ENCODE results near the gene TCL1A. TPM values are rescaled to one million over a fixed set of nuclear protein-coding genes. Genes with fewer than 3 reads are reported as not detected.

Gene TCL1A
- total and polyA plus RNA-seq, 4 donors = 0.14 to 17.2 (median 0.68) TPM

DNA sequence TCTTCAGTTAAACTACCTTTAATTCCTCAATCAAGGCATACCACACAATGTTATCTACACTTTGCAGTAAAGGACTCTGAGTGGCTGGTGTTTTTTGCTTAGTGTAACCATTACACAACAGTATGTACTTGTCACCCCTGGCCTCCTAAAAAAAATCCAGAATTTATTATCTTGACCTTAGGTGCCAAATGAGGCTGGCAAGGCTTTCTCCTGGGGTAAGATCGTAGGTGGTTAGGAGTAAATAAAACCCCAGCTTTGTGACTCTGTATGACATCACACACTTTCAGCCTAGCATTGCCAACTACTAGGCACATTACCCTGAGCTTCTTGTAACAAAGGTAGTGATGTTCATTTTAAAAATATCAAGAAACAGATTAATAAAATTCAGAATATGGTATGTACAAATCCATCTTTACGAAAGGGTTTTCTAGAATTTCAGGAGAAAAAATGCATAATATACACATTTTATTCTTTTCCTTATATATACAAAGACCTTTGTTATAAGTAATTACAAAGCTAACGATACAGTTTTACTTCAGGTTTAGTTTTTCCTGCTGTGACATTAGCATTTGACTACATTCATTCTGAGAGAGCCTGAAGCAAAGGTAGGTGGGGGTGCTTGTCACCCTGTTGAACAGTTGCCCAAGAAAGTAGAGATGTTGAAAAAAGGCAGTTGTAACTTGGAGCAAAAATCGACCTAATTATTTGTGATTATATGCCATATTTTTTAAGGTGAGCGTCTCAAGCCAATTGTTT lies 13.5 kb downstream of the TCL1A start:
- Histone ChIP-seq H3K4me3 (ENCODE audit: low read depth in 1 of 3, low read length in 3 of 3) (no peak overlapping the region), H3K27me3 (ENCODE audit: control insufficient read depth in 4 of 4, insufficient read depth in 4 of 4, low read length in 3 of 4) (peaks cover 0 to 8% (median 0%) of the 10 kb centered on the region in 4 donors), H3K9ac (ENCODE audit: low read depth in 1 of 2, low read length in 2 of 2) (no peak overlapping the region), H3K9me3 (ENCODE audit: control insufficient read depth in 4 of 4, low read length in 3 of 4) (no peaks in the 10 kb centered on the region), H3K27ac (ENCODE audit: low read depth in 1 of 2, low read length in 2 of 2) (no peak overlapping the region), H3K4me1 (ENCODE audit: control insufficient read depth in 4 of 4, insufficient read depth in 4 of 4, low read length in 3 of 4) (no peaks in the 10 kb centered on the region), H3K36me3 (ENCODE audit: control insufficient read depth in 4 of 4, insufficient read depth in 3 of 4, low read depth in 1 of 4, low read length in 3 of 4) (no peaks in the 10 kb centered on the region)
- no peak for DNase-seq (ENCODE audit: low spot score)
- 54% methylated on average over 5 of the region's 5 CpGs for WGBS
- TF ChIP-seq, protein P1, sequence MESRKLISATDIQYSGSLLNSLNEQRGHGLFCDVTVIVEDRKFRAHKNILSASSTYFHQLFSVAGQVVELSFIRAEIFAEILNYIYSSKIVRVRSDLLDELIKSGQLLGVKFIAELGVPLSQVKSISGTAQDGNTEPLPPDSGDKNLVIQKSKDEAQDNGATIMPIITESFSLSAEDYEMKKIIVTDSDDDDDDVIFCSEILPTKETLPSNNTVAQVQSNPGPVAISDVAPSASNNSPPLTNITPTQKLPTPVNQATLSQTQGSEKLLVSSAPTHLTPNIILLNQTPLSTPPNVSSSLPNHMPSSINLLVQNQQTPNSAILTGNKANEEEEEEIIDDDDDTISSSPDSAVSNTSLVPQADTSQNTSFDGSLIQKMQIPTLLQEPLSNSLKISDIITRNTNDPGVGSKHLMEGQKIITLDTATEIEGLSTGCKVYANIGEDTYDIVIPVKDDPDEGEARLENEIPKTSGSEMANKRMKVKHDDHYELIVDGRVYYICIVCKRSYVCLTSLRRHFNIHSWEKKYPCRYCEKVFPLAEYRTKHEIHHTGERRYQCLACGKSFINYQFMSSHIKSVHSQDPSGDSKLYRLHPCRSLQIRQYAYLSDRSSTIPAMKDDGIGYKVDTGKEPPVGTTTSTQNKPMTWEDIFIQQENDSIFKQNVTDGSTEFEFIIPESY (IDR thresholded peaks at IDR 0.05) = no peak
- TF ChIP-seq, protein P2, sequence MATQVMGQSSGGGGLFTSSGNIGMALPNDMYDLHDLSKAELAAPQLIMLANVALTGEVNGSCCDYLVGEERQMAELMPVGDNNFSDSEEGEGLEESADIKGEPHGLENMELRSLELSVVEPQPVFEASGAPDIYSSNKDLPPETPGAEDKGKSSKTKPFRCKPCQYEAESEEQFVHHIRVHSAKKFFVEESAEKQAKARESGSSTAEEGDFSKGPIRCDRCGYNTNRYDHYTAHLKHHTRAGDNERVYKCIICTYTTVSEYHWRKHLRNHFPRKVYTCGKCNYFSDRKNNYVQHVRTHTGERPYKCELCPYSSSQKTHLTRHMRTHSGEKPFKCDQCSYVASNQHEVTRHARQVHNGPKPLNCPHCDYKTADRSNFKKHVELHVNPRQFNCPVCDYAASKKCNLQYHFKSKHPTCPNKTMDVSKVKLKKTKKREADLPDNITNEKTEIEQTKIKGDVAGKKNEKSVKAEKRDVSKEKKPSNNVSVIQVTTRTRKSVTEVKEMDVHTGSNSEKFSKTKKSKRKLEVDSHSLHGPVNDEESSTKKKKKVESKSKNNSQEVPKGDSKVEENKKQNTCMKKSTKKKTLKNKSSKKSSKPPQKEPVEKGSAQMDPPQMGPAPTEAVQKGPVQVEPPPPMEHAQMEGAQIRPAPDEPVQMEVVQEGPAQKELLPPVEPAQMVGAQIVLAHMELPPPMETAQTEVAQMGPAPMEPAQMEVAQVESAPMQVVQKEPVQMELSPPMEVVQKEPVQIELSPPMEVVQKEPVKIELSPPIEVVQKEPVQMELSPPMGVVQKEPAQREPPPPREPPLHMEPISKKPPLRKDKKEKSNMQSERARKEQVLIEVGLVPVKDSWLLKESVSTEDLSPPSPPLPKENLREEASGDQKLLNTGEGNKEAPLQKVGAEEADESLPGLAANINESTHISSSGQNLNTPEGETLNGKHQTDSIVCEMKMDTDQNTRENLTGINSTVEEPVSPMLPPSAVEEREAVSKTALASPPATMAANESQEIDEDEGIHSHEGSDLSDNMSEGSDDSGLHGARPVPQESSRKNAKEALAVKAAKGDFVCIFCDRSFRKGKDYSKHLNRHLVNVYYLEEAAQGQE (IDR thresholded peaks at IDR 0.05) = no peak
- TF ChIP-seq JUND (IDR thresholded peaks at IDR 0.05) (no peak), TAF1 (conservative IDR thresholded peaks at IDR 0.05) (no peak), SP1 (IDR thresholded peaks at IDR 0.05) (no peak), EGR1 (IDR thresholded peaks at IDR 0.05; ENCODE audit: low read depth in 2 of 2) (no peak), FOXA1 (IDR thresholded peaks at IDR 0.05) (no peak), NR2F2 (IDR thresholded peaks at IDR 0.05) (no peak), RAD21 (IDR thresholded peaks at IDR 0.05) (no peak), YY1 (IDR thresholded peaks at IDR 0.05) (no peak)
- TF ChIP-seq, protein P3, sequence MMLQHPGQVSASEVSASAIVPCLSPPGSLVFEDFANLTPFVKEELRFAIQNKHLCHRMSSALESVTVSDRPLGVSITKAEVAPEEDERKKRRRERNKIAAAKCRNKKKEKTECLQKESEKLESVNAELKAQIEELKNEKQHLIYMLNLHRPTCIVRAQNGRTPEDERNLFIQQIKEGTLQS (IDR thresholded peaks at IDR 0.05) = no peak
- TF ChIP-seq, protein P4, sequence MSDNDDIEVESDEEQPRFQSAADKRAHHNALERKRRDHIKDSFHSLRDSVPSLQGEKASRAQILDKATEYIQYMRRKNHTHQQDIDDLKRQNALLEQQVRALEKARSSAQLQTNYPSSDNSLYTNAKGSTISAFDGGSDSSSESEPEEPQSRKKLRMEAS (IDR thresholded peaks at IDR 0.05) = no peak

DNA sequence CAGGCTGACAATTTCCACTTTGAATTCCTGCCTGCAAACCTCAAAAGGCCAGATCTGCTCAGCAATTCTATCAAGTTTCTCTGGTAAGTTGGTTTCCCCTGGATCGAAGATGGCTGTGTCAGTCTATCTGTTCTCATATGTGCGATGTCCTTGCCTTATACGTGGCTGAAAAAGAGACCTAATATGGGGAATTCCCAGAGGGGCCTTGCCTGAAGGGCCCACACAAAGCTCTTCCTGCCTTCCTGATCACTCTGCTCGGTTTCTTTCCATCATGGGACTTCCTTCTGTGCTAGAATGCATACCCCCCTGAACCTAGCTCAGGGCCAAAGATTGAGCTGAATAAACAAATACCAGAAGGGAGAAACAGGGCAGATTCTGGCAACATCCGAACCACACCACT lies 14.5 kb downstream of the TCL1A start:
- H3K36me3 ChIP-seq (ENCODE audit: control insufficient read depth in 4 of 4, insufficient read depth in 3 of 4, low read depth in 1 of 4, low read length in 3 of 4) = no peaks in the 10 kb centered on the region
- H3K9me3 ChIP-seq (ENCODE audit: control insufficient read depth in 4 of 4, low read length in 3 of 4) = no peaks in the 10 kb centered on the region
- 62% methylated on average over 5 of the region's 5 CpGs for WGBS
- H3K4me1 ChIP-seq (ENCODE audit: control insufficient read depth in 4 of 4, insufficient read depth in 4 of 4, low read length in 3 of 4) = no peaks in the 10 kb centered on the region
- TF ChIP-seq FOXA1 (IDR thresholded peaks at IDR 0.05) (no peak), EGR1 (IDR thresholded peaks at IDR 0.05; ENCODE audit: low read depth in 2 of 2) (no peak), NR2F2 (IDR thresholded peaks at IDR 0.05) (no peak), GABPA (IDR thresholded peaks at IDR 0.05 in 1 of 2, conservative IDR thresholded peaks at IDR 0.05 in 1 of 2) (no peak), YY1 (IDR thresholded peaks at IDR 0.05) (no peak), HNF4G (IDR thresholded peaks at IDR 0.05) (no peak), JUND (IDR thresholded peaks at IDR 0.05) (no peak), RAD21 (IDR thresholded peaks at IDR 0.05) (no peak), RXRA (IDR thresholded peaks at IDR 0.05) (no peak)
- TF ChIP-seq, protein P4 (IDR thresholded peaks at IDR 0.05) = no peak
- TF ChIP-seq, protein P1 (IDR thresholded peaks at IDR 0.05) = no peak
- no peak overlapping the region for H3K9ac ChIP-seq (ENCODE audit: low read depth in 1 of 2, low read length in 2 of 2)
- H3K27ac ChIP-seq (ENCODE audit: low read depth in 1 of 2, low read length in 2 of 2) = no peak overlapping the region
- no peak for DNase-seq (ENCODE audit: low spot score)
- H3K4me3 ChIP-seq (ENCODE audit: low read depth in 1 of 3, low read length in 3 of 3) = no peak overlapping the region
- H3K27me3 ChIP-seq (ENCODE audit: control insufficient read depth in 4 of 4, insufficient read depth in 4 of 4, low read length in 3 of 4) = peaks cover 0 to 5% (median 0%) of the 10 kb centered on the region in 4 donors

Measured in liver (tissue), 9 donors.